ENCODE data around the gene AHDC1. TPM values are rescaled to one million over a fixed set of nuclear protein-coding genes. Genes with fewer than 3 reads are reported as not detected.
A peak's percentile ranks its signal among the peaks of the same experiment; 100 is the strongest.
"Not testable (repeated sequence)": the region's sequence is repeated elsewhere in the genome, so short reads cannot be mapped to it uniquely, and the experiment has no call there.

AHDC1 gene
- total RNA-seq, 1 donor from 2014 or later = 33.9 TPM

GRCh38 chr1:27548136-27548853 is 55.6 kb downstream of the AHDC1 start:
- no peak for DNase-seq (ENCODE audit: low spot score)
- intact Hi-C loops (cut with micrococcal nuclease) = no loop called here
- H3K27me3 Mint-ChIP-seq (ENCODE audit: insufficient read depth) = no peaks in the 10 kb centered on the region
- H3K4me1 Mint-ChIP-seq (ENCODE audit: low read depth) = no peaks in the 10 kb centered on the region
- no peak overlapping the region for H3K4me3 Mint-ChIP-seq
- H3K9me3 Mint-ChIP-seq = no peaks in the 10 kb centered on the region
- H3K27ac Mint-ChIP-seq = no peak overlapping the region
- peaks cover 14% of the 10 kb centered on the region for H3K36me3 Mint-ChIP-seq (ENCODE audit: low read depth)

GRCh38 chr1:27547220-27548116 is 56.5 kb downstream of the AHDC1 start:
- no peaks in the 10 kb centered on the region for H3K9me3 Mint-ChIP-seq
- peaks cover 16% of the 10 kb centered on the region for H3K36me3 Mint-ChIP-seq (ENCODE audit: low read depth)
- intact Hi-C loops (cut with micrococcal nuclease) = no loop called here
- no peaks in the 10 kb centered on the region for H3K27me3 Mint-ChIP-seq (ENCODE audit: insufficient read depth)
- no peak overlapping the region for H3K4me3 Mint-ChIP-seq
- DNase-seq (ENCODE audit: low spot score) = no peak
- peaks cover 3% of the 10 kb centered on the region for H3K4me1 Mint-ChIP-seq (ENCODE audit: low read depth)
- H3K27ac Mint-ChIP-seq = no peak overlapping the region

GRCh38 chr1:27545876-27546275 is 58.1 kb downstream of the AHDC1 start:
- Mint-ChIP-seq H3K27ac (no peak overlapping the region), H3K4me3 (no peak overlapping the region), H3K4me1 (ENCODE audit: low read depth) (peaks cover 5% of the 10 kb centered on the region), H3K36me3 (ENCODE audit: low read depth) (peaks cover 11% of the 10 kb centered on the region), H3K27me3 (ENCODE audit: insufficient read depth) (no peaks in the 10 kb centered on the region), H3K9me3 (no peaks in the 10 kb centered on the region)
- intact Hi-C loops (cut with micrococcal nuclease) = no loop called here
- no peak for DNase-seq (ENCODE audit: low spot score)

- H3K27me3 Mint-ChIP-seq (ENCODE audit: insufficient read depth) = no peaks in the 10 kb centered on the region
- peaks cover 5% of the 10 kb centered on the region for H3K4me1 Mint-ChIP-seq (ENCODE audit: low read depth)
- no peaks in the 10 kb centered on the region for H3K9me3 Mint-ChIP-seq
- intact Hi-C loops (cut with micrococcal nuclease) = no loop called here
- peaks cover 15% of the 10 kb centered on the region for H3K36me3 Mint-ChIP-seq (ENCODE audit: low read depth)
- no peak overlapping the region for H3K4me3 Mint-ChIP-seq
- H3K27ac Mint-ChIP-seq = no peak overlapping the region
- no peak for DNase-seq (ENCODE audit: low spot score)
Observed at GRCh38 chr1:27545271-27545670, 58.7 kb downstream of the AHDC1 start.

DNA sequence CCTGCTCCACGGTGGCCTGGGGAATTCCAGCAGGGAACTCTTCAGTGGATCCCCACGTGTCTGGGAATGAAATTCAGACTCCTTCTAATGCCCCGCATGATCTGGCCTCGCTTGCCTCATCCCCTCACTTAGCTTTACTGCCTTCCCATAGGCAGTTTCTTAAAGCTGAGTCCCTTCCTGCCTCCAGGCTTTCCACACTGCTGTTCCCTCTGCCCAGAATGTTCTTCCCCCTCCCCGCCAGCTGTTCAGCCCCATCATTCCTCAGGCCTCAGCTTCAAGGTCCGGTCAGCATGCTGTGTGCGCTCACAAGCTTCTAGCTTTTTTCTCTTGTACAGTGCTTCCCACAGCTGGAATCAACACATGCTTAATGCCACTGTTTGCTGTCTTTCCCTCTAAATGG is 59.1 kb downstream of the AHDC1 start:
- Mint-ChIP-seq H3K4me1 (ENCODE audit: low read depth) (peaks cover 5% of the 10 kb centered on the region), H3K4me3 (no peak overlapping the region), H3K36me3 (ENCODE audit: low read depth) (peaks cover 17% of the 10 kb centered on the region), H3K27me3 (ENCODE audit: insufficient read depth) (no peaks in the 10 kb centered on the region), H3K9me3 (no peaks in the 10 kb centered on the region), H3K27ac (no peak overlapping the region)
- intact Hi-C loops (cut with micrococcal nuclease) = no loop called here
- no peak for DNase-seq (ENCODE audit: low spot score)

DNA sequence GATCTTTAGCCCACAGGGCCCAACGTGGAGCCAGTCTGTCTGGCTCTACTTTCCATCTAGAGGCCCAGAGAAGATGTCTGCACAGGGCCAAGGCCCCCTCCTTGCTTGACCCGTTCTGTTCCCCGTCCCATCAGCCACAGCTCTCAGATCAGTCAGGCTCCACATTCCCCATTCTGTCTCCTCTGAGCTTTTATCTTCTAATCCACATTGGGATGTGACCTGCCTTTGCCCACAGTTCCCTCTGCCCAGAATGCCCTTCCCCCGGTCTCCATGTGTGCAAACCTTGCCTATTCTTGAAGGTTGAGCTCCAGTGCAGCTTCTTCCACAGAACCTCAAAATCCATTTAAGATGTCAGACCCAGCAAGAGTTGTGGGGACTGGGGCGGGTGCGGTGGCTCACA is 60.7 kb downstream of the AHDC1 start:
- Mint-ChIP-seq H3K27ac (no peak overlapping the region), H3K4me3 (no peak overlapping the region), H3K36me3 (ENCODE audit: low read depth) (peaks cover 19% of the 10 kb centered on the region), H3K4me1 (ENCODE audit: low read depth) (peaks cover 5% of the 10 kb centered on the region), H3K9me3 (no peaks in the 10 kb centered on the region), H3K27me3 (ENCODE audit: insufficient read depth) (no peaks in the 10 kb centered on the region)
- no peak for DNase-seq (ENCODE audit: low spot score)
- intact Hi-C loops (cut with micrococcal nuclease) = no loop called here

DNA sequence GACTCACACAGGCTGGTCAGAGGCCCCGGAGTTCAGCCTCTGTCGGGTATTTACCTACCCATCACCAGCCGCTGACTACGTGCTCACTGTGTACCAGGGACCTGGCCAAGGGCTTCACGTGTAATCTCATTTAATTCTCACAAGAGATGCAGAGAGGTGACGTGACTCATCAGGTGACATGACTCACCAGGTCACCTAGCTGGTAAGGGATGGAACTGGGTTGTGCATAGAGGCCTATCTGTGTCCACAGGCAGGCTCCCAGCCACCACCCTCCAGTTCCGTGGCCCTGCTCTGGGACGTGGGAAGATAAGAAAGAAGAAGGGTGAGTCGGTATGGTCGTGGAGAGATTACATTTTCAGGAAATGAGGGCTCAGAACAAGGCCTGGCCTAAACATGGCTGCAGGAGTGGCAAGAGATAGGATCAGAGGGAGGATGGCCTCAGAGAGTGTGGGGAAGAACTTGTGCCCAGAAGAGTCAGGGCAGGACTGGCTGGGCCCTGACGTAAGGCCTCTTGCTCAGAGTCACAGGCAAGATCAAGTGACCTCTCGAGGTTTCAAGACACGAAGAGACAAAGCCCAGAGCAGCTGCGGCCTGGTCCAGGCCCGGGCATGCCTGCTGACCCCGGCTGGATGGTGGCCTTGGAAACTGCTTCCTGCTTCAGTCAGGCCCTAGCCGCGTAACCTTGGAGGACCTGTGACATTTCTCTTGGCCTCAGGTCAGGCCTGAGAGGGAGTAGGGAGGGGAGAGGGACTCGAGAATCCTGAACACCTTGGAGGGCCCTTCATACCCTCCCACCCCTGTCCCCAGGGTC is 61.3 kb downstream of the AHDC1 start:
- intact Hi-C loops (cut with micrococcal nuclease) = no loop called here
- DNase-seq (ENCODE audit: low spot score) = no peak
- Mint-ChIP-seq H3K36me3 (ENCODE audit: low read depth) (peaks cover 19% of the 10 kb centered on the region), H3K9me3 (no peaks in the 10 kb centered on the region), H3K4me3 (no peak overlapping the region), H3K27ac (peak overlapping the region; percentile 64), H3K27me3 (ENCODE audit: insufficient read depth) (no peaks in the 10 kb centered on the region), H3K4me1 (ENCODE audit: low read depth) (peaks cover 5% of the 10 kb centered on the region)

- no peak overlapping the region for H3K4me3 Mint-ChIP-seq
- intact Hi-C loops (cut with micrococcal nuclease) = no loop called here
- H3K4me1 Mint-ChIP-seq (ENCODE audit: low read depth) = peaks cover 5% of the 10 kb centered on the region
- H3K27ac Mint-ChIP-seq = no peak overlapping the region
- DNase-seq (ENCODE audit: low spot score) = no peak
- H3K27me3 Mint-ChIP-seq (ENCODE audit: insufficient read depth) = no peaks in the 10 kb centered on the region
- H3K9me3 Mint-ChIP-seq = no peaks in the 10 kb centered on the region
- peaks cover 18% of the 10 kb centered on the region for H3K36me3 Mint-ChIP-seq (ENCODE audit: low read depth)
Observed at GRCh38 chr1:27539901-27540861, 63.8 kb downstream of the AHDC1 start.

- H3K27ac Mint-ChIP-seq = no peak overlapping the region
- no peaks in the 10 kb centered on the region for H3K9me3 Mint-ChIP-seq
- H3K4me1 Mint-ChIP-seq (ENCODE audit: low read depth) = peaks cover 5% of the 10 kb centered on the region
- no peak for DNase-seq (ENCODE audit: low spot score)
- H3K27me3 Mint-ChIP-seq (ENCODE audit: insufficient read depth) = no peaks in the 10 kb centered on the region
- H3K4me3 Mint-ChIP-seq = no peak overlapping the region
- peaks cover 12% of the 10 kb centered on the region for H3K36me3 Mint-ChIP-seq (ENCODE audit: low read depth)
- intact Hi-C loops (cut with micrococcal nuclease) = no loop called here
Observed at GRCh38 chr1:27538793-27539192, 65.2 kb downstream of the AHDC1 start.

- H3K4me3 Mint-ChIP-seq; H3K9me3 Mint-ChIP-seq; DNase-seq (ENCODE audit: low spot score); H3K27me3 Mint-ChIP-seq (ENCODE audit: insufficient read depth); intact Hi-C loops (cut with micrococcal nuclease); H3K4me1 Mint-ChIP-seq (ENCODE audit: low read depth); H3K27ac Mint-ChIP-seq: not testable (repeated sequence)
- peaks cover 17% of the 10 kb centered on the region for H3K36me3 Mint-ChIP-seq (ENCODE audit: low read depth)
Observed at GRCh38 chr1:27538305-27538676, 65.7 kb downstream of the AHDC1 start.

- Mint-ChIP-seq H3K27ac (no peak overlapping the region), H3K9me3 (no peaks in the 10 kb centered on the region), H3K4me3 (no peak overlapping the region), H3K4me1 (ENCODE audit: low read depth) (peaks cover 15% of the 10 kb centered on the region), H3K36me3 (ENCODE audit: low read depth) (peaks cover 20% of the 10 kb centered on the region), H3K27me3 (ENCODE audit: insufficient read depth) (no peaks in the 10 kb centered on the region)
- intact Hi-C loops (cut with micrococcal nuclease) = no loop called here
- no peak for DNase-seq (ENCODE audit: low spot score)
Observed at GRCh38 chr1:27536767-27537166, 67.2 kb downstream of the AHDC1 start.

Measured in activated T-helper 1 cell treated with anti-CD3 and anti-CD28 coated beads, Interleukin-12 subunit alpha, Interleukin-12 subunit beta, Interleukin-2, Interleukin-4 antibody, amounts not matched to agents 30 ng/mL and 10 ng/mL and 1 ng/mL, durations not matched to agents 14 hours and 24 hours and 36 hours (primary cell).